NCI-H446 treated with DMSO at 0.1 percent for 48 hours (cell line): ENCODE data around the gene DLX4.

ENCODE experiments used
- DNase-seq: peaks from one replicate; lab custom pipeline; 2025; lab: John Stamatoyannopoulos, UW

DLX4 gene

GRCh38 chr17:49969134-49969759, at the start of gene DLX4:
DLX4 (plus strand) TSS chr17:49969190; CDS start chr17:49969469, 279 bp downstream.
- DNase-seq: no peak

- no peak for DNase-seq
Measured at GRCh38 chr17:49920030-49920769, 48.8 kb upstream of the DLX4 start.

- DNase-seq: no peak
Measured at GRCh38 chr17:49922095-49922494, 46.9 kb upstream of the DLX4 start.

- DNase-seq: no peak
Measured at GRCh38 chr17:49924116-49924515, 44.9 kb upstream of the DLX4 start.

- DNase-seq: no peak
Measured at GRCh38 chr17:49924589-49924988, 44.4 kb upstream of the DLX4 start.

GRCh38 chr17:49925921-49926320, 43.1 kb upstream of the DLX4 start:
- DNase-seq: no peak

- DNase-seq: no peak
Measured at GRCh38 chr17:49926886-49927285, 42.1 kb upstream of the DLX4 start.

GRCh38 chr17:49928126-49928800, 40.7 kb upstream of the DLX4 start:
- no peak for DNase-seq

GRCh38 chr17:49928837-49929475, 40.0 kb upstream of the DLX4 start:
- DNase-seq: no peak

- DNase-seq: no peak
Measured at GRCh38 chr17:49930880-49931279, 38.1 kb upstream of the DLX4 start.

- no peak for DNase-seq
Measured at GRCh38 chr17:49931416-49932137, 37.4 kb upstream of the DLX4 start.

- DNase-seq: no peak
Measured at GRCh38 chr17:49932138-49932723, 36.8 kb upstream of the DLX4 start.

GRCh38 chr17:49932901-49933300, 36.1 kb upstream of the DLX4 start:
- no peak for DNase-seq

- no peak for DNase-seq
Measured at GRCh38 chr17:49935526-49936210, 33.3 kb upstream of the DLX4 start.

- no peak for DNase-seq
Measured at GRCh38 chr17:49936386-49936785, 32.6 kb upstream of the DLX4 start.

GRCh38 chr17:49939318-49939717, 29.7 kb upstream of the DLX4 start:
- no peak for DNase-seq

GRCh38 chr17:49941427-49941826, 27.6 kb upstream of the DLX4 start:
- DNase-seq: no peak

- DNase-seq: no peak
Measured at GRCh38 chr17:49942947-49943346, 26.0 kb upstream of the DLX4 start.

GRCh38 chr17:49944273-49944870, 24.6 kb upstream of the DLX4 start:
- DNase-seq: no peak

- DNase-seq: no peak
Measured at GRCh38 chr17:49946208-49946607, 22.8 kb upstream of the DLX4 start.
